K562 (cell line): ENCODE data around the gene OSBPL3.

Source experiments
- E2F3 ChIP-seq: fragments of 250-450 bp; sonication (Bioruptor Pico); IDR thresholded peaks from 2 replicates; pipeline ENCODE4 v1.4.0; 2020; ENCODE audit warnings: mild to moderate bottlenecking
- JUND ChIP-seq, 2 experiments: IDR thresholded peaks; 2 replicates in 1 of 2; 3 replicates in 1 of 2; pipeline ENCODE4 v1.6.1; 2011; ENCODE audit warnings: borderline replicate concordance in 2 of 2, low read depth in 2 of 2, low read length in 2 of 2, improper control_type of control experiment in 1 of 2, missing biosample characterization in 1 of 2, missing genetic modification characterization in 1 of 2, missing genetic modification reagents in 1 of 2
- TF ChIP-seq, protein P1 (sequence below), 2 experiments: fragments of 450-650 bp in 1 of 2; sonication (generic) in 1 of 2; formaldehyde crosslinking in 1 of 2; IDR thresholded peaks in 1 of 2; conservative IDR thresholded peaks in 1 of 2; 2 replicates each; pipeline versions ENCODE4 v1.6.1 to v1.8.1; 2016 to 2023; ENCODE audit warnings: mild to moderate bottlenecking in 2 of 2, moderate library complexity in 2 of 2, inconsistent platforms in 1 of 2, missing genetic modification reagents in 1 of 2

GRCh38 chr7:25009257-25009656 is 29.3 kb upstream of the OSBPL3 start:
- TF ChIP-seq, protein P1, sequence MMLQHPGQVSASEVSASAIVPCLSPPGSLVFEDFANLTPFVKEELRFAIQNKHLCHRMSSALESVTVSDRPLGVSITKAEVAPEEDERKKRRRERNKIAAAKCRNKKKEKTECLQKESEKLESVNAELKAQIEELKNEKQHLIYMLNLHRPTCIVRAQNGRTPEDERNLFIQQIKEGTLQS (IDR thresholded peaks at IDR 0.05) = no peak
- TF ChIP-seq, protein P1 (CRISPR knock-in tag; conservative IDR thresholded peaks at IDR 0.05) = no peak
- TF ChIP-seq JUND (IDR thresholded peaks at IDR 0.05; ENCODE audit: borderline replicate concordance, low read depth, low read length) = no peak
- TF ChIP-seq JUND (tag; IDR thresholded peaks at IDR 0.05; ENCODE audit: borderline replicate concordance, low read depth, low read length) = no peak
- no peak for TF ChIP-seq E2F3 (CRISPR knock-in tag)
